D721Med (cell line): ENCODE data around the gene CNTNAP5.

Experiments
- DNase-seq: peaks from one replicate; pipeline ENCODE4 v3.0.0; 2011; ENCODE audit warnings: low spot score; ENCODE audit not compliant: insufficient read length
- FAIRE-seq: peaks from 2 replicates; lab custom pipeline; 2011; peaks lifted over from hg19 to GRCh38; lab: Jason Lieb, UNC
- CTCF ChIP-seq: IDR thresholded peaks from 2 replicates; pipeline ENCODE4 v1.5.1; 2012; ENCODE audit warnings: mild to moderate bottlenecking, control low read depth; ENCODE audit not compliant: insufficient read depth; ENCODE audit errors: missing control alignments

CNTNAP5 gene

DNA sequence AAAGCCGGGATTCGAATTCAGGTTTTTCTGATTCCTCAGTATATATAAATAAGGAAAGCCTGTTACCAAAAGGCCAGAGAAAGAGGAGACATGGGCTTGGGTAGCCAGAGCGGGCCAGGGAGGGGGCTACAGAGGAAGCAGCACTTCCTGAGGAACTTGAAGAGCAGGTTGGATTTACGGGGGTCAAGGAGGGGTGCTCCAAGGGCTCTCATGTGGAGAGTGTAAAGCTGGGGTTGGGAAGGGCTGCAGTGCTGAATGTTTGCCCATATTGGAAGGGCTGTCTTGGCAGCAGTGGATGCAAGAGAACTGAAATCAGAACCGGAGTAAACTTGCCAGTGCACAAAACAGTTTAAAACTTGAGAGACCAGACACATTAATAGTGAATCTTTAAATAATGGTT lies 511.5 kb downstream of the CNTNAP5 start:
- no peak for FAIRE-seq
- TF ChIP-seq CTCF, result no peak
- DNase-seq, result no peak

DNA sequence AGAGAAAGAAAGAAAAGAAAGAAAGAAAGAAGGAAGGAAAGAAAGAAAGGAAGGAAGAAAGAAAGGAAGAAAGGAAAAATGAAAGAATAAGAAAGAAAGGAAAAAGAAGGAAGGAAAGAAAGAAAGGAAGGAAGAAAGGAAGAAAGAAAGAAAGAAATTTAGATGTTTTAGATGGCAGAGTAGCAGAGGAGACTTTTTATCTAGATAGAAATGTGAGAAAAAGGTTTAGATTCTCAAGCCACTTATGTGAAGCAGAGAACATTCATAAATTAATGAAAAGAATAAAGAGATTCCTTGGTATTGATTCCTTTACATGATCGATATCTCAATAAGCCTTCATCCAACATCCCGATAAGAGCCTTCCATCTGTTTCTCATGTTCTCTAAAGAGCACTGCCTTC lies 513.5 kb downstream of the CNTNAP5 start:
- FAIRE-seq (no peak), DNase-seq (no peak)
- TF ChIP-seq CTCF, result no peak

- DNase-seq (no peak), FAIRE-seq (no peak)
These were observed 515.7 kb downstream of the CNTNAP5 start for GRCh38 chr2:124540805-124541204.

GRCh38 chr2:124542932-124543640 lies 518.0 kb downstream of the CNTNAP5 start:
- no peak for FAIRE-seq
- no peak for DNase-seq

More at GRCh38 chr2:124540805-124541204, 515.7 kb downstream of the CNTNAP5 start:
- TF ChIP-seq CTCF, result no peak

DNA sequence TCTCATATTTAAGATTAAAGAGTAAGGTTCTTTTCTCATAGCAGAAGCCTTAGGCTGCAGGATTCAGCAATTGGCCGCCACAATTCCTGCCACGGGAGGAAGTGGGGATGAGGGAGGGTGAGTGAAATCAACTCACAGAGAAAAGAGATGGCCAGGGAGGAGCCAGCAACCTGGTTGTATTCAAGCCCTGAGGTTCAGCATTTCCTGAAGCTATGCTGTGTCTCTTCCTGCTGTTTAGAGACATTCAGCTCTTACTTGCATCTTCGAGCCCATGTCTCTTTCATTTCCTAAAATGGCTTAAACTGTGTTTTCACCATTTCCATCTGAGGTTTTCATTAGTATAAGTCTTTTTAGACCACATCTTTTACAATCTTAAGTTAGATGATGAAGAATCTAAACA lies 522.6 kb downstream of the CNTNAP5 start:
- DNase-seq, result no peak
- no peak for FAIRE-seq
- TF ChIP-seq CTCF, result no peak

More at GRCh38 chr2:124542932-124543640, 518.0 kb downstream of the CNTNAP5 start:
- no peak for TF ChIP-seq CTCF

DNA sequence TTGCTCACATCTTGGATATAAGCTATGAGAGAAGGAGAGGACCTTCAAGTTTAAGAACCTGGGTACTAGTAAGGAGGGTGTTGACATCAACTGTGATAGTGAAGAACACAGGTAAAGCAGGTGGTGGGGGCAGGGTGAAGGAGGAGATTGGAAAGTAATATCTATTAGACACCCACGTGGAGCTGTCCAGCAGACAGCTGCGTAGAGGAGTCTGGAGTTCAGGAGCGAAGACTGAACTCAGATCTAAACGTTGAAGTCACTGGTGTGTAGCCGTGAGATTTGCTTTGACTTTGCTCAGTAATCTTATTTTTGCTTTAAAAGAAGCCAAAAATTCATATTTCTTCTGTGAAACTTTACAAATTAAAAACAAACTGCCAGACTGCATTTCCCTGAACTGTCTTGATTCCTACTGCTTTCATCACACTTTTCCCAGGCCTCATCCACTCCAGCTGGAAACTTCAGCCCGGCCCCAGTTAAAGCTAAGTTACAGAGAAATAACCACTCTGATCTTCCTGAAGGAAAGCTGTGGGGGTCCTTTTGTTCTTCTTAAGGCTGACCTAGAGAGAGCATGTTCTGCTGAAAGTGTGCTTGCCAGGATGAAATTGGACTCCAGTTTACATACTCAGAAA lies 533.3 kb downstream of the CNTNAP5 start:
- no peak for FAIRE-seq
- no peak for TF ChIP-seq CTCF
- no peak for DNase-seq

DNA sequence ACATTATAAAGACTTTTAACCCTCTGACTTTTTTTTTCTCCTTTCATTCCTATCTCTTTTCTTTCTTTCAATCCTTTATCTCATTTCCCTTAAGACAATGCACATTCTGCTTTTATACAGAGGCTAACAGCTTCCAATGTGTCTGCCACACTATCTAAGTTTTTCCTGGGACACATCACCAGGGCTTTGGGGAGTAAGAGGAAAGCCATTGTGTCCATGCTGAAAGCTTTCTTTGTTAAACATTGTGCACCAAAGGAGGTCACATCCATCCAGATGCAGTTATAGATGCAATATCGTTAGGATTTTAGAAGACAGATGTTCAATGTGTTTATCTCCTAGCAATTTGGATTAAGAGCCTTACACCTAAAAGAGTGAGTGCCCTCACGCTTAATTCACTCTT lies 534.1 kb downstream of the CNTNAP5 start:
- TF ChIP-seq CTCF, result no peak
- FAIRE-seq (no peak), DNase-seq (no peak)
